ENCODE data around the gene PVALEF. TPM values are rescaled to one million over a fixed set of nuclear protein-coding genes. Genes with fewer than 3 reads are reported as not detected.

The PVALEF gene
- total and polyA plus RNA-seq, 2 of the 8 experiments (the other 6 are each of a cell fraction or from before 2014, with no cell fraction given) = 0.03 TPM; not detected in 1

DNA sequence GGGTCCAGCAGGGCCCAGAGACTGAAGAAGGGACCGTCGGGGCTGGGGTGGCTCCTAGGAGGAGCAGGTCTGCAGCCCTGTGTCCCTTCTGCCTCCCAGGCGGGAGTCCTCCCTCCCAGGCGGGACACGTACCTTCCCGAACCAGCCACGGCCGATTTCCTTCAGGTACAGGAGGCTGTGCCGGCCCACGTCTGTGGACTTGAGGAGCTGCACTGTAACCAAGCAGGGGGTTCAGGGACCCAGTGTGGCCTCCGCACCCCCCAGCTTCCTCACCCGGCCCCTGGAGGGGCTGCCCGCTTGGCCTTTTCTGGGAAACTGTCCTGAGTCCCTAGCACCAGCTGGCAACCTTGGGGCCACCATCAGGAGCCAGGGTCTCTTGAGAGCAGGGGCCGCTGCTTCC, 37.0 kb upstream of the PVALEF start:
- FAIRE-seq = no peak
- Histone ChIP-seq H3K4me1 (replicated peaks in 1 of 4; ENCODE audit: control insufficient read depth in 3 of 4, insufficient read depth in 4 of 4, low read length in 3 of 4) (peaks cover 0 to 11% (median 6%) of the 10 kb centered on the region in 4 experiments; a peak in 3 of 7 replicates), H3K18ac (ENCODE audit: extremely low read depth, low read length) (no peak overlapping the region), H2AFZ (ENCODE audit: low read length) (no peak overlapping the region), H3K23ac (ENCODE audit: insufficient read length) (no peak overlapping the region), H2AK5ac (ENCODE audit: low read depth, low read length) (no peak overlapping the region), H3K56ac (replicated peaks; ENCODE audit: insufficient read length, low read depth, low read length) (no peak overlapping the region), H2BK20ac (ENCODE audit: low read length) (no peak overlapping the region), H3K23me2 (ENCODE audit: low read depth, low read length) (no peaks in the 10 kb centered on the region), H3K79me1 (ENCODE audit: low read depth, low read length) (no peaks in the 10 kb centered on the region), H2BK120ac (replicated peaks; ENCODE audit: low read depth, low read length) (no peak overlapping the region), H3K79me2 (ENCODE audit: control insufficient read depth in 1 of 2, insufficient read depth in 2 of 2, low read length in 2 of 2) (no peaks in the 10 kb centered on the region), H3K4ac (replicated peaks; ENCODE audit: insufficient read length, low read depth, low read length) (no peak overlapping the region), H3K36me3 (ENCODE audit: control insufficient read depth in 2 of 4, insufficient read depth in 4 of 4, low read length in 3 of 4) (no peaks in the 10 kb centered on the region), H2BK12ac (ENCODE audit: low read depth, low read length) (no peak overlapping the region), H3K27ac (ENCODE audit: low read depth, low read length) (no peak overlapping the region), H3K4me3 (ENCODE audit: extremely low read depth in 1 of 4, insufficient read depth in 2 of 4, low read depth in 3 of 4, low read length in 4 of 4) (no peak overlapping the region), H3K27me3 (replicated peaks in 1 of 4; ENCODE audit: control insufficient read depth in 3 of 4, extremely low read depth in 1 of 4, insufficient read depth in 3 of 4, low read length in 3 of 4) (no peaks in the 10 kb centered on the region; a peak in 1 of 7 replicates), H4K8ac (ENCODE audit: extremely low read depth, insufficient read depth, low read length) (no peak overlapping the region), H3K4me2 (ENCODE audit: insufficient read depth in 1 of 2, low read depth in 2 of 2, low read length in 2 of 2) (no peak overlapping the region), H4K5ac (ENCODE audit: insufficient read length, low read depth, low read length) (no peak overlapping the region), H2BK5ac (ENCODE audit: low read depth, low read length) (no peak overlapping the region), H3K9ac (replicated peaks in 1 of 4; ENCODE audit: extremely low read depth in 1 of 4, low read depth in 3 of 4, low read length in 3 of 4) (no peak overlapping the region), H2BK15ac (ENCODE audit: low read length) (no peak overlapping the region), H3K14ac (ENCODE audit: insufficient read length) (no peak overlapping the region), H3K9me3 (ENCODE audit: insufficient read depth in 2 of 2, low read depth in 1 of 2, low read length in 1 of 2) (no peaks in the 10 kb centered on the region), H4K91ac (replicated peaks; ENCODE audit: insufficient read length, low read length) (no peak overlapping the region), H4K20me1 (replicated peaks in 1 of 2; ENCODE audit: control insufficient read depth in 1 of 2, insufficient read depth in 2 of 2, low read length in 2 of 2) (peaks cover 0 to 3% of the 10 kb centered on the region in 2 experiments)
- CTCF ChIA-PET (ENCODE audit: partially characterized antibody) = interaction anchor here (0.7 to 1.5 kb wide), 6 partner anchors 14 to 124 kb away, joined by 3 to 4 read pairs (median 3); no protein-coding TSS in a partner anchor
- 95% methylated on average over 13 of the region's 14 CpGs; no CpG with 5 or more reads in 1 of the 2 experiments for WGBS, 2 experiments (ENCODE audit: extremely low coverage in 1 of 2, insufficient coverage in 1 of 2, insufficient read length in 1 of 2, insufficient replicate concordance in 2 of 2, low coverage in 1 of 2, low lambda C conversion rate in 2 of 2, missing lambda C conversion rate in 1 of 2)
- POLR2A ChIA-PET (ENCODE audit: partially characterized antibody) = interaction anchor here (0.7 kb wide), 1 partner anchor 124 kb away, joined by 3 read pairs; no protein-coding TSS in a partner anchor
- DNase-seq (ENCODE audit: low read depth in 1 of 2, low spot score in 2 of 2) = no peak
- TF ChIP-seq, protein P1, sequence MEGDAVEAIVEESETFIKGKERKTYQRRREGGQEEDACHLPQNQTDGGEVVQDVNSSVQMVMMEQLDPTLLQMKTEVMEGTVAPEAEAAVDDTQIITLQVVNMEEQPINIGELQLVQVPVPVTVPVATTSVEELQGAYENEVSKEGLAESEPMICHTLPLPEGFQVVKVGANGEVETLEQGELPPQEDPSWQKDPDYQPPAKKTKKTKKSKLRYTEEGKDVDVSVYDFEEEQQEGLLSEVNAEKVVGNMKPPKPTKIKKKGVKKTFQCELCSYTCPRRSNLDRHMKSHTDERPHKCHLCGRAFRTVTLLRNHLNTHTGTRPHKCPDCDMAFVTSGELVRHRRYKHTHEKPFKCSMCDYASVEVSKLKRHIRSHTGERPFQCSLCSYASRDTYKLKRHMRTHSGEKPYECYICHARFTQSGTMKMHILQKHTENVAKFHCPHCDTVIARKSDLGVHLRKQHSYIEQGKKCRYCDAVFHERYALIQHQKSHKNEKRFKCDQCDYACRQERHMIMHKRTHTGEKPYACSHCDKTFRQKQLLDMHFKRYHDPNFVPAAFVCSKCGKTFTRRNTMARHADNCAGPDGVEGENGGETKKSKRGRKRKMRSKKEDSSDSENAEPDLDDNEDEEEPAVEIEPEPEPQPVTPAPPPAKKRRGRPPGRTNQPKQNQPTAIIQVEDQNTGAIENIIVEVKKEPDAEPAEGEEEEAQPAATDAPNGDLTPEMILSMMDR (IDR thresholded peaks at IDR 0.05; ENCODE audit: control extremely low read depth in 1 of 3, insufficient read depth in 1 of 3, low read depth in 1 of 3, low read length in 3 of 3) = no peak
- no peak for TF ChIP-seq SIX5 (IDR thresholded peaks at IDR 0.05; ENCODE audit: low read depth, low read length)
- TF ChIP-seq BRCA1 (IDR thresholded peaks at IDR 0.05; ENCODE audit: low read depth, low read length) = no peak
- no peak for TF ChIP-seq SAP30 (IDR thresholded peaks at IDR 0.05; ENCODE audit: insufficient read depth, insufficient replicate concordance, low read length)
- TF ChIP-seq RXRA (IDR thresholded peaks at IDR 0.05; ENCODE audit: insufficient read depth, low read depth, low read length) = no peak
- no peak for TF ChIP-seq CBX5 (IDR thresholded peaks at IDR 0.05; ENCODE audit: low read depth, low read length)
- TF ChIP-seq SP4 (IDR thresholded peaks at IDR 0.05; ENCODE audit: low read length) = no peak
- TF ChIP-seq TBP (IDR thresholded peaks at IDR 0.05; ENCODE audit: low read depth, low read length) = no peak
- TF ChIP-seq, protein P2, sequence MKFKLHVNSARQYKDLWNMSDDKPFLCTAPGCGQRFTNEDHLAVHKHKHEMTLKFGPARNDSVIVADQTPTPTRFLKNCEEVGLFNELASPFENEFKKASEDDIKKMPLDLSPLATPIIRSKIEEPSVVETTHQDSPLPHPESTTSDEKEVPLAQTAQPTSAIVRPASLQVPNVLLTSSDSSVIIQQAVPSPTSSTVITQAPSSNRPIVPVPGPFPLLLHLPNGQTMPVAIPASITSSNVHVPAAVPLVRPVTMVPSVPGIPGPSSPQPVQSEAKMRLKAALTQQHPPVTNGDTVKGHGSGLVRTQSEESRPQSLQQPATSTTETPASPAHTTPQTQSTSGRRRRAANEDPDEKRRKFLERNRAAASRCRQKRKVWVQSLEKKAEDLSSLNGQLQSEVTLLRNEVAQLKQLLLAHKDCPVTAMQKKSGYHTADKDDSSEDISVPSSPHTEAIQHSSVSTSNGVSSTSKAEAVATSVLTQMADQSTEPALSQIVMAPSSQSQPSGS (IDR thresholded peaks at IDR 0.05; ENCODE audit: low read length) = no peak
